Thymus (tissue), 11 donors: ENCODE results near the gene TCF12. TPM values are rescaled to one million over a fixed set of nuclear protein-coding genes. Genes with fewer than 3 reads are reported as not detected.
A peak's percentile ranks its signal among the peaks of the same experiment; 100 is the strongest.

Experiments used
- DNase-seq, 9 donors: peaks; one replicate each; pipeline ENCODE4 v3.0.0-alpha.2; 2013; ENCODE audit warnings: low spot score in 9 of 9, low read depth in 6 of 9, missing footprints in 1 of 9
- H3K27ac ChIP-seq, 2 donors: one replicate each; pipeline ENCODE4 v1.5.1; 2013; ENCODE audit warnings: control low read depth in 1 of 2, low read depth in 1 of 2, low read length in 1 of 2, mild to moderate bottlenecking in 1 of 2, moderate library complexity in 1 of 2
- H3K27me3 ChIP-seq, 2 donors: one replicate each; pipeline ENCODE4 v1.5.1; 2013; ENCODE audit warnings: low read length in 1 of 2; ENCODE audit not compliant: control insufficient read depth in 2 of 2, insufficient read depth in 1 of 2
- H3K36me3 ChIP-seq, 2 donors: one replicate each; pipeline ENCODE4 v1.5.1; 2013; ENCODE audit warnings: low read length in 1 of 2, mild to moderate bottlenecking in 1 of 2, moderate library complexity in 1 of 2; ENCODE audit not compliant: control insufficient read depth in 2 of 2, insufficient read depth in 2 of 2
- H3K4me1 ChIP-seq, 2 donors: one replicate each; pipeline ENCODE4 v1.5.1; 2013; ENCODE audit warnings: low read length in 2 of 2; ENCODE audit not compliant: control insufficient read depth in 2 of 2, insufficient read depth in 2 of 2
- H3K4me3 ChIP-seq, 2 donors: one replicate each; pipeline ENCODE4 v1.5.1; 2013; ENCODE audit warnings: low read length in 2 of 2, control low read depth in 1 of 2, mild to moderate bottlenecking in 1 of 2
- H3K9me3 ChIP-seq, 2 donors: one replicate each; pipeline ENCODE4 v1.5.1; 2013; ENCODE audit warnings: low read length in 1 of 2, mild to moderate bottlenecking in 1 of 2; ENCODE audit not compliant: control insufficient read depth in 2 of 2, insufficient read depth in 1 of 2
- WGBS: extraction: QIAGEN DNeasy Blood & Tissue Kit; methylation state at CpG from one replicate; pipeline ENCODE4 v1.1.7; 2013; 5-methylcytosine and 5-hydroxymethylcytosine counted together
- polyA plus RNA-seq: library from polyadenylated mRNA; stranded (reverse); fragments of 200-250 nt; gene quantifications from one replicate; pipeline ENCODE4 v1.2.3, GENCODE V29; 2013
- total RNA-seq: library from RNA; stranded (reverse); fragments of 120-200 nt; gene quantifications from one replicate; pipeline ENCODE4 v1.2.4, GENCODE V29; 2013
- donor health status: healthy.

The TCF12 gene
- total and polyA plus RNA-seq, 2 donors: 45.2 to 159 TPM

DNA sequence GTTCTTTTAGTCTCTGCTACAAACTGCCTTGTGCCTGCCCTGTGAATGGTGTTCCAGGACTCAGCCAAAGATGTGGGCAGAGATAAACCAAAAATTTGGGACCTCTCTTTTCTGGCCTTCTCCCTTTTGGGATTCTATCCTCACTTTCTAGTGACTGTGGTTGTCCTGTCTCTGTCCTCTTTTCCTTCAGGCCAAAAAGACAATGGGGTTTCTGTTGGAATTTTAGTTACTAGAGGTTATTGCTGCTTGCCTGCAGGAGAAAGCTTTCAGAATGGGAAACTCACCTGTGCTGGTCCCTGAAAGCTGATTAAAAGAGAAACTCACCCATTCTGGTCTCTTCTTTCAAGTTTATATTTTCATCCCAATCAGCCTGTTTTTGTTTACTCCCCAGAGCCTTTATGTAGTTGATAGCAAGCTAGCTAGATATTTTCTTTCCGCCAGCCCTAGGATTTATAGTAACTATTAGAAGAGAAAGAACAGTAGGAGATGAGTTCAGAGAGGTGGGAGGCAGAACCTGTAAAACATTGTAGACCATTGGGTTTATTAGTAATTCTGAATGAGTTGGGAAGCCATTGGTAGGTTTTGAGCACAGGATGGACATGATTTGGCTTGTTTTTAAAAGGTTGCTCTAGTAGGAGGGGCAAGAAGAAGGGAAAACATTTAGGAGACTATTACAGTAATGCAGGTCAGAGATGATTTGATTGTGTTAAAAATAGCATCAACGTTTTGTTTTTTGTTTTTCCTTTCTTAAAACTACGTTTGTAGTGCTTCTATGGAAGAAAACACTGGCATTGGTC is 138.9 kb downstream of the TCF12 start:
- Histone ChIP-seq H3K27me3 (no peaks in the 10 kb centered on the region), H3K36me3 (peaks cover 0 to 29% of the 10 kb centered on the region in 2 donors), H3K9me3 (no peaks in the 10 kb centered on the region), H3K4me1 (peaks cover 4% of the 10 kb centered on the region in 2 donors), H3K4me3 (no peak overlapping the region), H3K27ac (no peak overlapping the region)
- 88% methylated on average over 3 of the region's 3 CpGs for WGBS
- DNase-seq: no peak

DNA sequence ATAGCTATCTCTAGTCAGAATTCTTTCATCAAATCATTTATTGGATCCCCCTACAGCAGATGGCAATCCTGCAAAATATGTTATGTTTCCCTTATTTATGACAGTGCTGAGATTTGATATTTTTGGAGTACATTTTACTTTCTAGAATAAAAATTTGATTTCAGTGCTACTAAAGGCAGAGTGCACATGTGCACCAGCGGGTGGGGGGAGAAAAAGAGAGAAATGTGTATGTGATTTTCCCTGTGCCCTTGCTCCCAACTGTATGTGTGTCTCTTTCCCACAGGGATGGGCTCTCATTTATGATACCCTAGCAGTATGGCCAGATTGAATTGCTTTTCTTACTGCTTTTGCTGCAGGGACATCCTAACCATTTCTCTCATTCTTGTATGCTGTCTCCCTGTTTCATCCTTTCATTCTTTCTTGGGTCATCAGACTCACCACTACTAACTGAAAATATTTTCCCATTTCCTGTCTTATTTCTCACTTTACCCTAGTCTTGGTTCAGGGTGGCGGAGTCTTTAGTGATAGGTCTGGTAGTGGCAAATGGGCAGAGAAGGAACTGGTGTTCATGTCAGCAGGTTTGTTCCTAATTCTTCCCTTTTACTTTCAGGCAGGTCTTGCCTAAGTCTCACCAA is 140.7 kb downstream of the TCF12 start:
- H3K4me1 ChIP-seq: peaks cover 4% of the 10 kb centered on the region in 2 donors
- H3K36me3 ChIP-seq: peaks cover 0 to 43% of the 10 kb centered on the region in 2 donors
- H3K27ac ChIP-seq: no peak overlapping the region
- no peaks in the 10 kb centered on the region for H3K9me3 ChIP-seq
- H3K4me3 ChIP-seq: no peak overlapping the region
- over 99% methylated on average over 2 of the region's 2 CpGs for WGBS
- no peak for DNase-seq
- no peaks in the 10 kb centered on the region for H3K27me3 ChIP-seq

DNA sequence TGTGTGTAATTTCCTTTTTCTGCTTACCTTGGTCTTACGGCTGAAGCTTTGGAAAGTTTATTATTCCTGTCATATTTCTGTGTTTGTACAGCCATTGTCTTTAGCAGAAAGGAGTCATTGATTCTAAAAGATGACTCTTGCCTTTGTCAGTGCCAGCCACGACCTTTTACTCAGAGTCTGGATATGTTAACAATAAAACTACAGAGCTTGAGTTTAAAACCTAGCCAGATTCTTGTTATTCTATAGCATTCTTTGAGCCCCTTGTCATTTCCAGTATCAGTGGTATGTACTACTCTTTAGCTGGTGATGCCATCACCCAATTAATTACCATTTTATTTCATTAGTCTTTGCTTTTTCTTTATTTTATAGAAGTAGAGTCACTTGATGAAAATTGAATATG is 142.4 kb downstream of the TCF12 start:
- Histone ChIP-seq H3K27me3 (no peaks in the 10 kb centered on the region), H3K36me3 (peaks cover 0 to 45% of the 10 kb centered on the region in 2 donors), H3K27ac (no peak overlapping the region), H3K4me3 (no peak overlapping the region), H3K9me3 (no peaks in the 10 kb centered on the region), H3K4me1 (peaks cover 4% of the 10 kb centered on the region in 2 donors)
- no peak for DNase-seq
- 45% methylated on average over 2 of the region's 2 CpGs for WGBS

DNA sequence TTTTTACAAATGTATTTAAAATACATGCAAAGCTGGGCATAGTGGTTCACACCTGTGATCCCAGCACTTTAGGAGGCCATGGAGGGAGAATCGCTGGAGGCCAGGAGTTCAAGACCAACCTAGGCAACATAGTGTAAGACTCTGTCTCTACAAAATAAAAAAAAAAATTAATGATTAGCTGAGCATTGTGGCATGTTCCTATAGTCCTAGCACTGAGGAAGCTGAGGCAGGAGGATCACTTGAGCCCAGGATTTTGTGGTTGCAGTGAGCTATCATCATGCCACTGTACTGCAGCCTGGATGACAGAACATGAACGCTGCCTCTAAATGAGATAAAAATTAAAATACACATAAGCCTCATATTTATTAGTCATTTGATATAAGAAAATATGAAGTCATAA is 142.8 kb downstream of the TCF12 start:
- H3K36me3 ChIP-seq: peaks cover 0 to 47% of the 10 kb centered on the region in 2 donors
- H3K27ac ChIP-seq: no peak overlapping the region
- H3K9me3 ChIP-seq: no peaks in the 10 kb centered on the region
- H3K4me3 ChIP-seq: no peak overlapping the region
- DNase-seq: no peak
- 98% methylated on average over 2 of the region's 2 CpGs for WGBS
- peaks cover 4% of the 10 kb centered on the region in 2 donors for H3K4me1 ChIP-seq
- H3K27me3 ChIP-seq: no peaks in the 10 kb centered on the region

DNA sequence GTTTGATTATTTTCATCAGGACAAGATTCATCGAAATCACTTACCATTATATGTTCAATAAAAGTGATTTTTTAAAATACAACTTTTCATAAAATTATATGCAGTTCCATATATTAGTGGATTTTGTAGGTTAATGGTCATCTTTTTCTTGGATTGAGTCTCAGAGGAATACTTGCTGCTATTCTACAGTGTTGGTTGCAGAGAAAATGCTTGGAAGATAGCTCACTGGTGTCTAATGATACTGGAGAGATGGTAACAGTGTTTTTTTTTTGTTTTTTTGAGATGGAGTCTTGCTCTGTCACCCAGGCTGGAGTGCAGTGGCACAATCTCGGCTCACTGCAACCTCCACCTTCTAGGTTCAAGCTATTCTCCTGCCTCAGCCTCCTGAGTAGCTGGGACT is 143.3 kb downstream of the TCF12 start:
- no peak overlapping the region for H3K4me3 ChIP-seq
- no peak for DNase-seq
- H3K27ac ChIP-seq: no peak overlapping the region
- no peaks in the 10 kb centered on the region for H3K9me3 ChIP-seq
- peaks cover 4% of the 10 kb centered on the region in 2 donors for H3K4me1 ChIP-seq
- no peaks in the 10 kb centered on the region for H3K27me3 ChIP-seq
- peaks cover 0 to 50% of the 10 kb centered on the region in 2 donors for H3K36me3 ChIP-seq
- WGBS: 98% methylated on average over 2 of the region's 2 CpGs

DNA sequence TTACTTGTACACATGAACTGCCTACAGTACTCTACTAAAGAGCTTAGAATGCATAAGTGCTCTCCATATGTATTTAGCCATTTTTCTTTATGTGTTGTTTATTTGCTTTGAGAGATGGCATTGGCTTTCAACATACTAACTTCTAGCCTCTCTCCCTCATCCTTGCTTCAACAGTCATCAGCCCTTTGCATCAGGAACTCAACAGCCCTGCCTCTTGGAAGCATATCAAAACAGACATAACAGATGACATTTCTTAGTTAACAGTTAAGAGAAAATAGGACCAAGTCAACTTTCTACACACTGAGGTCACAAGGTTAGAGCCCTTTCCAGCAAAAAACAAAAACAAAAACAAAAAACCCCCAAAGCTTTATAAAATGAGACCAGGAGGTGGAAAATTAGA is 145.6 kb downstream of the TCF12 start:
- Histone ChIP-seq H3K27me3 (no peaks in the 10 kb centered on the region), H3K36me3 (peaks cover 0 to 49% of the 10 kb centered on the region in 2 donors), H3K9me3 (no peaks in the 10 kb centered on the region), H3K4me1 (no peaks in the 10 kb centered on the region), H3K4me3 (no peak overlapping the region), H3K27ac (no peak overlapping the region)
- no peak for DNase-seq

DNA sequence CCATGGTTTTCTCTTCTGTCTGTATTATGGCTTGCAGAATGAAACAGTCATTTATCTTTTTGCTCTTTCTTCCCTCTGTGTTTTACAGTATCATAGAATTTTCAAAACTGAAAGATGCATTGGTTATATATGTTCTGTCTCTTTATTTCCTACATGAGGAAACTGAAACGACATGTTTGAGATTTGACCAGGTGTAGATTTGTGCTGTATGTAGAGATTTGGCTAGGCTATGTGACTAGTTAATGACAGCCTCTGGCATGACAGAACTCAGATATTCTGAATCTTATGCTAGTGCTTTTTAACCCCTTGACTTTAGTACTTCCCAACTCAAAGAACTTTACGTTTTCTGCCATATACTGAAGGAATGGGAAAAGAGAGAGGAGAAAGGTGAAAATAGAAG is 151.0 kb downstream of the TCF12 start:
- Histone ChIP-seq H3K9me3 (no peaks in the 10 kb centered on the region), H3K27me3 (no peaks in the 10 kb centered on the region), H3K4me3 (no peak overlapping the region), H3K4me1 (no peaks in the 10 kb centered on the region), H3K27ac (no peak overlapping the region), H3K36me3 (peaks cover 0 to 31% of the 10 kb centered on the region in 2 donors)
- WGBS: 70% methylated on average over 2 of the region's 2 CpGs
- DNase-seq: no peak

DNA sequence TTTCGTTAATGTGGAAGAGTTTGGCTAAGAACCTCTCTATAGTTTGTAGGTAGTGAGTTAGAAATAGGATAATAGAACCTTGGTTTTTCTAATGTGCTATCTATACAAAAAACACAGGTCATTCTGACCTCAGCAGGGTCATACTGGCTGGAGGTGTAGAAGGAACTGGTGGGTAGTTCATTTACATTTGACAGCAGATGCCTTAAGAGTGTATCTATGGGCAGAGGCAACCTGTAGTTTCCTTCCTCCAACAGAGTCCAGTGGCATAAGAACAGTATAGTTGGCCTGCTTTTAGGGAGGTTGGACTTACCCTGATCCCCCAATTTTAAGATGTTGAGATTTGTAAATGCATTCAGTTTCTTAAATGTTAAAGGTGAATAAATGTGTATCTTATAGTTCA is 152.2 kb downstream of the TCF12 start:
- no peaks in the 10 kb centered on the region for H3K27me3 ChIP-seq
- DNase-seq: no peak
- no peak overlapping the region for H3K4me3 ChIP-seq
- H3K9me3 ChIP-seq: no peaks in the 10 kb centered on the region
- WGBS: 100% methylated on average over 1 of the region's 1 CpG
- peaks cover 0 to 30% of the 10 kb centered on the region in 2 donors for H3K36me3 ChIP-seq
- H3K27ac ChIP-seq: no peak overlapping the region
- H3K4me1 ChIP-seq: no peaks in the 10 kb centered on the region

DNA sequence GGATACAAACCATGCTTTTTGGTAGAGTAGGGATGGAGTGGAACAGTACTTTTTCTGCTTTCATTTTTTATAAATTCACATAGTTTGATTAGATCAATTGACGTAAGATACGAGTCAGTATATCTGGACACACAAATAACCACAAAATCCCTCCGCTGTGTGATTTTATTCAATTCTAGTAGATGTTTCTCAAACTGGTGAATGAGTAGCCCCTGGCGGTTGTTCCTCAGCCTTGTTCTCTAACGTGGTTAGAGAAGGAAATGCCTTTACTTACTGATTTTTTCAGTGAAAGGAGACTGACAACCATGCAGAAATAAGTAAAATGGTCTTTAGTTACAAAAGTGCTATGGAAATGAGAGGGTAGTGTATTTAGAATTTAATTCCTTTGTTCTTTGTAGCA is 161.0 kb downstream of the TCF12 start:
- Histone ChIP-seq H3K27ac (no peak overlapping the region), H3K36me3 (peaks cover 0 to 29% of the 10 kb centered on the region in 2 donors), H3K4me3 (no peak overlapping the region), H3K27me3 (no peaks in the 10 kb centered on the region), H3K9me3 (no peaks in the 10 kb centered on the region), H3K4me1 (peaks cover 0 to 13% of the 10 kb centered on the region in 2 donors)
- peak in 7 of 9 donors; percentile 12 to 68 (median 27) for DNase-seq
- WGBS: 36% methylated on average over 5 of the region's 5 CpGs
